HepG2 (cell line): ENCODE data around the gene ZNF446. TPM values are rescaled to one million over a fixed set of nuclear protein-coding genes. Genes with fewer than 3 reads are reported as not detected.

ENCODE experiments used
- AHR ChIP-seq: IDR thresholded peaks from 2 replicates; pipeline ENCODE4 v1.6.1; 2018; ENCODE audit warnings: missing genetic modification reagents, missing compliant biosample characterization
- EHMT2 ChIP-seq: fragments of 200-600 bp; sonication (generic); IDR thresholded peaks from 2 replicates; pipeline ENCODE4 v1.7.0; 2017; ENCODE audit warnings: antibody characterized with exemption, low read depth, low read length, borderline replicate concordance
- ERF ChIP-seq: IDR thresholded peaks from 2 replicates; pipeline ENCODE4 v1.6.1; 2018; ENCODE audit warnings: missing biosample characterization, missing genetic modification reagents
- FOXA1 ChIP-seq, 2 experiments: fragments of 450-650 bp in 1 of 2; sonication (generic) in 1 of 2; formaldehyde crosslinking in 1 of 2; IDR thresholded peaks; 2 replicates each; pipeline versions ENCODE4 v1.4.0 to v1.6.1; 2016 to 2020; ENCODE audit warnings: missing genetic modification reagents in 1 of 2
- GABPB1 ChIP-seq: IDR thresholded peaks from 2 replicates; pipeline ENCODE4 v1.6.1; 2016; ENCODE audit warnings: mild to moderate bottlenecking, missing genetic modification reagents, moderate library complexity, missing compliant biosample characterization
- GRHL1 ChIP-seq: sonication (generic); formaldehyde crosslinking; conservative IDR thresholded peaks from 2 replicates; pipeline ENCODE4 v1.8.0; 2022; ENCODE audit warnings: missing genetic modification reagents
- IRF2 ChIP-seq: IDR thresholded peaks from 2 replicates; pipeline ENCODE4 v1.6.1; 2018; ENCODE audit warnings: missing genetic modification reagents, missing compliant biosample characterization
- NPAS2 ChIP-seq: sonication (generic); formaldehyde crosslinking; IDR thresholded peaks from 2 replicates; pipeline ENCODE4 v1.8.0; 2022; ENCODE audit warnings: mild to moderate bottlenecking, missing genetic modification reagents, borderline replicate concordance
- PCBP1 ChIP-seq: fragments of 200-400 bp; formaldehyde crosslinking; IDR thresholded peaks from 2 replicates; pipeline ENCODE4 v1.6.1; 2017; ENCODE audit warnings: mild to moderate bottlenecking, low read depth, low read length, borderline replicate concordance
- SNAPC4 ChIP-seq: sonication (generic); formaldehyde crosslinking; IDR thresholded peaks from 2 replicates; pipeline ENCODE4 v1.4.0; 2020; ENCODE audit warnings: mild to moderate bottlenecking, missing genetic modification reagents
- TCF7 ChIP-seq: sonication (generic); IDR thresholded peaks from 2 replicates; pipeline ENCODE4 v1.6.1; 2016; ENCODE audit warnings: antibody characterized with exemption, low read depth
- THAP8 ChIP-seq: sonication (generic); formaldehyde crosslinking; IDR thresholded peaks from 2 replicates; pipeline ENCODE4 v1.5.1; 2020; ENCODE audit warnings: missing genetic modification reagents, mild to moderate bottlenecking, borderline replicate concordance
- ZNF121 ChIP-seq: sonication (generic); formaldehyde crosslinking; IDR thresholded peaks from 2 replicates; pipeline ENCODE4 v1.5.0; 2020; ENCODE audit warnings: mild to moderate bottlenecking, missing genetic modification reagents
- ZNF232 ChIP-seq: sonication (generic); formaldehyde crosslinking; IDR thresholded peaks from 2 replicates; pipeline ENCODE4 v1.4.0; 2020; ENCODE audit warnings: missing genetic modification reagents, borderline replicate concordance
- ZNF275 ChIP-seq: sonication (generic); formaldehyde crosslinking; IDR thresholded peaks from 2 replicates; pipeline ENCODE4 v1.8.0; 2022; ENCODE audit warnings: missing genetic modification reagents, mild to moderate bottlenecking, inconsistent platforms, borderline replicate concordance
- ZNF550 ChIP-seq: sonication (generic); formaldehyde crosslinking; IDR thresholded peaks from 2 replicates; pipeline ENCODE4 v1.4.0; 2020; ENCODE audit warnings: mild to moderate bottlenecking, missing genetic modification reagents, borderline replicate concordance
- polyA plus RNA-seq, 8 experiments: library from polyadenylated mRNA; depleted of rRNA in 3 of 8; stranded (reverse) in 7 of 8; unstranded in 1 of 8; fragments of >200 nt; fragmentation: Illumina TruSeq in 4 of 8; extraction: Trizol in 4 of 8; gene quantifications; 2 replicates each; pipeline versions ENCODE4 v1.2.1 to v1.2.3, GENCODE V29; 2011 to 2016; ENCODE audit warnings: low read depth in 4 of 8, missing spikeins in 1 of 8, mixed read lengths in 1 of 8; ENCODE audit not compliant: insufficient read depth in 1 of 8
- total RNA-seq, 5 experiments: library from RNA; depleted of rRNA; stranded (reverse); fragments of >200 nt; fragmentation: Illumina TruSeq; extraction: Trizol; gene quantifications; 2 replicates each; pipeline ENCODE4 v1.2.3, GENCODE V29; 2016; ENCODE audit warnings: low read depth in 1 of 5
- TF ChIP-seq, protein P1 (sequence below): sonication (generic); formaldehyde crosslinking; IDR thresholded peaks from 2 replicates; pipeline ENCODE4 v1.5.0; 2020; ENCODE audit warnings: mild to moderate bottlenecking, missing genetic modification reagents, moderate library complexity

The ZNF446 gene
- total and polyA plus RNA-seq, 2 of the 13 experiments (the other 11 are each of a cell fraction or from before 2014, with no cell fraction given): 3.0 to 3.6 TPM

DNA sequence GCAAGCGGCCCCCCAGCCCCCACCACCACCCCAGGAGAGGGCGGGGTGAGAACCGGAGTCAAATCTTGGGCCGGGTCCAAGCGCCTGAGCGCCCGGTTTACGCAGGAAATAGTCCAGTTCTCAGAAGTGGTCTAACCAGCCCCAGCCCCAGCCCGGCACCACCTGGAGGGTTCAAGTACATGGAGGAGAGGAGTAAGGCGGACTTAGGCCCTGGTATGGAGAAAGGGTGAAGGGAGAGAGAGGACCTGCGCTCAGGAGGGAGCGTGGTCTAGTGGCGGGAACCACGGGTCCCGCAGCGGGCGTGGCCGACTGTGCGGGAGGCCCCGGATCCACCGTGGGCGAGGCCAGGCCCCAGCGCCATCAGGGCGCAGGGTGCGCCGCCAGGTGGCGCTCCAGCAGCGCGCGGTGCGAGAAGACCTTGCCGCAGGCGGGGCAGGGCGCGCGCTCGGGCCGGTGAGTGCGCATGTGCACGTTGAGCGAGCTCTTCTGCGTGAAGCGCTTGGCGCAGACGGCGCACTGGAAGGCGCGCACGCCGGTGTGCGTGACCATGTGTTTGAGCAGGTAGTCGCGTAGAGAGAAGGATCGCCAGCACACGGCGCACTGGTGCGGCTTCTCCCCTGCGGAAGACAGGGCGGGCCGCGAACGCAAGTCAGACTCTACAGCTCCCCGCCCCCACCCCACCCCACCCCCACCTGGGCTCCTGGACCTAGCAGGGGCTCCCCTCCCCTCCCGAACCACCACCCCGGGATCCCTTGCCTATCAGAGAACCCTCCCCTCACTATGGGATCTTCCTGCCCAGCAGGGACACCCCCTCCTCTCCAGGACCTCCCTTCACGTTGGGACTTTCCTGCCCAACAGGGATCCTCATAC lies 37.8 kb downstream of the ZNF446 start (continued):
- TF ChIP-seq, protein P1, sequence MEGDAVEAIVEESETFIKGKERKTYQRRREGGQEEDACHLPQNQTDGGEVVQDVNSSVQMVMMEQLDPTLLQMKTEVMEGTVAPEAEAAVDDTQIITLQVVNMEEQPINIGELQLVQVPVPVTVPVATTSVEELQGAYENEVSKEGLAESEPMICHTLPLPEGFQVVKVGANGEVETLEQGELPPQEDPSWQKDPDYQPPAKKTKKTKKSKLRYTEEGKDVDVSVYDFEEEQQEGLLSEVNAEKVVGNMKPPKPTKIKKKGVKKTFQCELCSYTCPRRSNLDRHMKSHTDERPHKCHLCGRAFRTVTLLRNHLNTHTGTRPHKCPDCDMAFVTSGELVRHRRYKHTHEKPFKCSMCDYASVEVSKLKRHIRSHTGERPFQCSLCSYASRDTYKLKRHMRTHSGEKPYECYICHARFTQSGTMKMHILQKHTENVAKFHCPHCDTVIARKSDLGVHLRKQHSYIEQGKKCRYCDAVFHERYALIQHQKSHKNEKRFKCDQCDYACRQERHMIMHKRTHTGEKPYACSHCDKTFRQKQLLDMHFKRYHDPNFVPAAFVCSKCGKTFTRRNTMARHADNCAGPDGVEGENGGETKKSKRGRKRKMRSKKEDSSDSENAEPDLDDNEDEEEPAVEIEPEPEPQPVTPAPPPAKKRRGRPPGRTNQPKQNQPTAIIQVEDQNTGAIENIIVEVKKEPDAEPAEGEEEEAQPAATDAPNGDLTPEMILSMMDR (CRISPR knock-in tag): peak; percentile 96
- no peak for TF ChIP-seq GRHL1 (CRISPR knock-in tag)
- no peak for TF ChIP-seq SNAPC4 (CRISPR knock-in tag)
- TF ChIP-seq PCBP1: peak; percentile 87; the same call in 1 of the 2 replicates
- TF ChIP-seq AHR (CRISPR knock-in tag): 0 out of 2 replicates have a peak, but pooled peaks have one; percentile 75
- TF ChIP-seq GABPB1 (CRISPR knock-in tag): peak; percentile 84
- no peak for TF ChIP-seq NPAS2 (CRISPR knock-in tag)
- TF ChIP-seq FOXA1 (IDR thresholded peaks at IDR 0.05): no peak
- TF ChIP-seq FOXA1 (CRISPR knock-in tag; IDR thresholded peaks at IDR 0.05): peak; percentile 30; the same call in 1 of the 2 replicates
- peak; percentile 69; the same call in 1 of the 2 replicates for TF ChIP-seq IRF2 (CRISPR knock-in tag)
- peak; percentile 89; the same call in 1 of the 2 replicates for TF ChIP-seq ZNF550 (CRISPR knock-in tag)
- TF ChIP-seq EHMT2: no peak
- TF ChIP-seq ERF (CRISPR knock-in tag): peak; percentile 90
- no peak for TF ChIP-seq ZNF121 (CRISPR knock-in tag)
- no peak for TF ChIP-seq THAP8 (CRISPR knock-in tag)
- TF ChIP-seq TCF7: no peak
- peak; percentile 71; the same call in 1 of the 2 replicates for TF ChIP-seq ZNF275 (CRISPR knock-in tag)
- TF ChIP-seq ZNF232 (CRISPR knock-in tag): no peak
